ENCODE measurements around the gene ZNF565. TPM values are rescaled to one million over a fixed set of nuclear protein-coding genes. Genes with fewer than 3 reads are reported as not detected.
"Not testable (repeated sequence)": the region's sequence is repeated elsewhere in the genome, so short reads cannot be mapped to it uniquely, and the experiment has no call there.

The ZNF565 gene
- total RNA-seq, 1 donor from 2014 or later: 2.1 TPM

GRCh38 chr19:36236946-36237310, 22.5 kb upstream of the ZNF565 start:
- Mint-ChIP-seq H3K4me1 (ENCODE audit: low read depth) (no peaks in the 10 kb centered on the region), H3K9me3 (peaks cover 77% of the 10 kb centered on the region), H3K27me3 (ENCODE audit: insufficient read depth) (no peaks in the 10 kb centered on the region), H3K36me3 (ENCODE audit: low read depth) (peaks cover 79% of the 10 kb centered on the region), H3K4me3 (no peak overlapping the region), H3K27ac (no peak overlapping the region)
- DNase-seq (ENCODE audit: low spot score): no peak
- intact Hi-C loops (cut with micrococcal nuclease): no loop called here

- intact Hi-C loops (cut with micrococcal nuclease): no loop called here
- H3K9me3 Mint-ChIP-seq: peaks cover 75% of the 10 kb centered on the region
- no peak for DNase-seq (ENCODE audit: low spot score)
- peaks cover 82% of the 10 kb centered on the region for H3K36me3 Mint-ChIP-seq (ENCODE audit: low read depth)
- no peak overlapping the region for H3K4me3 Mint-ChIP-seq
- H3K27me3 Mint-ChIP-seq (ENCODE audit: insufficient read depth): no peaks in the 10 kb centered on the region
- H3K4me1 Mint-ChIP-seq (ENCODE audit: low read depth): no peaks in the 10 kb centered on the region
- H3K27ac Mint-ChIP-seq: no peak overlapping the region
Measured at GRCh38 chr19:36236304-36236945, 22.0 kb upstream of the ZNF565 start.

GRCh38 chr19:36233626-36234025, 19.2 kb upstream of the ZNF565 start:
- H3K27me3 Mint-ChIP-seq (ENCODE audit: insufficient read depth); H3K4me1 Mint-ChIP-seq (ENCODE audit: low read depth); intact Hi-C loops (cut with micrococcal nuclease); DNase-seq (ENCODE audit: low spot score); H3K27ac Mint-ChIP-seq; H3K4me3 Mint-ChIP-seq: not testable (repeated sequence)
- Mint-ChIP-seq H3K9me3 (peaks cover 73% of the 10 kb centered on the region), H3K36me3 (ENCODE audit: low read depth) (peaks cover 87% of the 10 kb centered on the region)

GRCh38 chr19:36225219-36225892, 10.9 kb upstream of the ZNF565 start:
- no peak for DNase-seq (ENCODE audit: low spot score)
- Mint-ChIP-seq H3K27me3 (ENCODE audit: insufficient read depth) (no peaks in the 10 kb centered on the region), H3K4me1 (ENCODE audit: low read depth) (peaks cover 14% of the 10 kb centered on the region), H3K36me3 (ENCODE audit: low read depth) (peaks cover 65% of the 10 kb centered on the region), H3K4me3 (no peak overlapping the region), H3K27ac (peak overlapping the region; percentile 63), H3K9me3 (peaks cover 49% of the 10 kb centered on the region)
- intact Hi-C loops (cut with micrococcal nuclease): no loop called here

GRCh38 chr19:36222503-36222902, 8.0 kb upstream of the ZNF565 start:
- Mint-ChIP-seq H3K27ac (no peak overlapping the region), H3K27me3 (ENCODE audit: insufficient read depth) (no peaks in the 10 kb centered on the region), H3K9me3 (peaks cover 43% of the 10 kb centered on the region), H3K4me3 (no peak overlapping the region), H3K36me3 (ENCODE audit: low read depth) (peaks cover 54% of the 10 kb centered on the region), H3K4me1 (ENCODE audit: low read depth) (peaks cover 17% of the 10 kb centered on the region)
- DNase-seq (ENCODE audit: low spot score): no peak
- intact Hi-C loops (cut with micrococcal nuclease): no loop called here

GRCh38 chr19:36221474-36221873, 7.0 kb upstream of the ZNF565 start:
- no peaks in the 10 kb centered on the region for H3K27me3 Mint-ChIP-seq (ENCODE audit: insufficient read depth)
- intact Hi-C loops (cut with micrococcal nuclease): no loop called here
- H3K36me3 Mint-ChIP-seq (ENCODE audit: low read depth): peaks cover 55% of the 10 kb centered on the region
- peaks cover 45% of the 10 kb centered on the region for H3K9me3 Mint-ChIP-seq
- H3K4me1 Mint-ChIP-seq (ENCODE audit: low read depth): peaks cover 17% of the 10 kb centered on the region
- H3K27ac Mint-ChIP-seq: no peak overlapping the region
- DNase-seq (ENCODE audit: low spot score): no peak
- H3K4me3 Mint-ChIP-seq: no peak overlapping the region

GRCh38 chr19:36215276-36216123, 1.0 kb upstream of the ZNF565 start:
- no peaks in the 10 kb centered on the region for H3K27me3 Mint-ChIP-seq (ENCODE audit: insufficient read depth)
- no peak for DNase-seq (ENCODE audit: low spot score)
- H3K4me3 Mint-ChIP-seq: no peak overlapping the region
- peaks cover 17% of the 10 kb centered on the region for H3K36me3 Mint-ChIP-seq (ENCODE audit: low read depth)
- intact Hi-C loops (cut with micrococcal nuclease): loop anchor here (1.0 to 10.0 kb wide), 5 partner anchors 559 to 1155 kb away; partner anchors contain the start of genes ZNF383, ZNF420, ZNF527 and ZNF568
- peaks cover 13% of the 10 kb centered on the region for H3K9me3 Mint-ChIP-seq
- no peak overlapping the region for H3K27ac Mint-ChIP-seq
- peaks cover 3% of the 10 kb centered on the region for H3K4me1 Mint-ChIP-seq (ENCODE audit: low read depth)

GRCh38 chr19:36212895-36213294, 1.6 kb downstream of the ZNF565 start:
- Mint-ChIP-seq H3K9me3 (peaks cover 4% of the 10 kb centered on the region), H3K27ac (no peak overlapping the region), H3K36me3 (ENCODE audit: low read depth) (peaks cover 5% of the 10 kb centered on the region), H3K27me3 (ENCODE audit: insufficient read depth) (no peaks in the 10 kb centered on the region), H3K4me3 (no peak overlapping the region), H3K4me1 (ENCODE audit: low read depth) (no peaks in the 10 kb centered on the region)
- intact Hi-C loops (cut with micrococcal nuclease): loop anchor here (5.0 to 10.0 kb wide), 4 partner anchors 471 to 862 kb away; partner anchors contain the start of genes IGFLR1, ZNF420, ZNF790 and ZNF850
- DNase-seq (ENCODE audit: low spot score): no peak

GRCh38 chr19:36210497-36210896, 4.0 kb downstream of the ZNF565 start:
- no peaks in the 10 kb centered on the region for H3K36me3 Mint-ChIP-seq (ENCODE audit: low read depth)
- intact Hi-C loops (cut with micrococcal nuclease): loop anchor here (5.0 to 10.0 kb wide), 4 partner anchors 468 to 864 kb away; partner anchors contain the start of genes IGFLR1, ZNF420, ZNF790 and ZNF850
- H3K4me1 Mint-ChIP-seq (ENCODE audit: low read depth): no peaks in the 10 kb centered on the region
- no peak overlapping the region for H3K27ac Mint-ChIP-seq
- no peak for DNase-seq (ENCODE audit: low spot score)
- H3K9me3 Mint-ChIP-seq: no peaks in the 10 kb centered on the region
- H3K4me3 Mint-ChIP-seq: no peak overlapping the region
- H3K27me3 Mint-ChIP-seq (ENCODE audit: insufficient read depth): no peaks in the 10 kb centered on the region

GRCh38 chr19:36209372-36209771, 5.1 kb downstream of the ZNF565 start:
- Mint-ChIP-seq H3K4me3 (no peak overlapping the region), H3K36me3 (ENCODE audit: low read depth) (no peaks in the 10 kb centered on the region), H3K27me3 (ENCODE audit: insufficient read depth) (no peaks in the 10 kb centered on the region), H3K9me3 (no peaks in the 10 kb centered on the region), H3K4me1 (ENCODE audit: low read depth) (no peaks in the 10 kb centered on the region), H3K27ac (no peak overlapping the region)
- DNase-seq (ENCODE audit: low spot score): no peak
- intact Hi-C loops (cut with micrococcal nuclease): no loop called here

- H3K27me3 Mint-ChIP-seq (ENCODE audit: insufficient read depth): no peaks in the 10 kb centered on the region
- DNase-seq (ENCODE audit: low spot score): no peak
- no peak overlapping the region for H3K27ac Mint-ChIP-seq
- no peaks in the 10 kb centered on the region for H3K36me3 Mint-ChIP-seq (ENCODE audit: low read depth)
- H3K9me3 Mint-ChIP-seq: no peaks in the 10 kb centered on the region
- H3K4me1 Mint-ChIP-seq (ENCODE audit: low read depth): no peaks in the 10 kb centered on the region
- intact Hi-C loops (cut with micrococcal nuclease): no loop called here
- no peak overlapping the region for H3K4me3 Mint-ChIP-seq
Measured at GRCh38 chr19:36207605-36208252, 6.7 kb downstream of the ZNF565 start.

GRCh38 chr19:36203293-36203692, 11.2 kb downstream of the ZNF565 start:
- Mint-ChIP-seq H3K4me3 (no peak overlapping the region), H3K36me3 (ENCODE audit: low read depth) (no peaks in the 10 kb centered on the region), H3K27me3 (ENCODE audit: insufficient read depth) (no peaks in the 10 kb centered on the region), H3K4me1 (ENCODE audit: low read depth) (no peaks in the 10 kb centered on the region), H3K9me3 (no peaks in the 10 kb centered on the region), H3K27ac (no peak overlapping the region)
- DNase-seq (ENCODE audit: low spot score): no peak
- intact Hi-C loops (cut with micrococcal nuclease): no loop called here
